PFSK-1 (cell line): ENCODE data around the gene FAM227B.

ENCODE experiments used
- FOXP2 ChIP-seq: optimal IDR thresholded peaks from 2 replicates; pipeline ENCODE3; 2011; ENCODE audit warnings: borderline replicate concordance, control low read depth, inconsistent platforms; ENCODE audit not compliant: insufficient read depth; ENCODE audit errors: extremely low read length, extremely low read depth
- POLR2AphosphoS5 ChIP-seq: IDR thresholded peaks from 2 replicates; pipeline ENCODE4 v1.6.1; 2012; ENCODE audit warnings: low read depth, mild to moderate bottlenecking, control low read depth, low read length, moderate library complexity
- SIN3A ChIP-seq: IDR thresholded peaks from 2 replicates; pipeline ENCODE4 v1.6.1; 2012; ENCODE audit warnings: mild to moderate bottlenecking, low read length, moderate library complexity, borderline replicate concordance; ENCODE audit not compliant: insufficient read depth
- TAF1 ChIP-seq: IDR thresholded peaks from 2 replicates; pipeline ENCODE4 v1.6.1; 2012; ENCODE audit warnings: low read length, control low read depth, borderline replicate concordance; ENCODE audit not compliant: insufficient read depth
- TF ChIP-seq, protein P1 (sequence below), 2 experiments: IDR thresholded peaks; 2 replicates each; pipeline versions ENCODE4 v1.6.1 to v1.8.0; 2011 to 2012; ENCODE audit warnings: low read depth in 2 of 2, low read length in 2 of 2, control low read depth in 1 of 2, inconsistent platforms in 1 of 2, mild to moderate bottlenecking in 1 of 2, moderate library complexity in 1 of 2; ENCODE audit not compliant: insufficient read depth in 1 of 2

Gene FAM227B

DNA sequence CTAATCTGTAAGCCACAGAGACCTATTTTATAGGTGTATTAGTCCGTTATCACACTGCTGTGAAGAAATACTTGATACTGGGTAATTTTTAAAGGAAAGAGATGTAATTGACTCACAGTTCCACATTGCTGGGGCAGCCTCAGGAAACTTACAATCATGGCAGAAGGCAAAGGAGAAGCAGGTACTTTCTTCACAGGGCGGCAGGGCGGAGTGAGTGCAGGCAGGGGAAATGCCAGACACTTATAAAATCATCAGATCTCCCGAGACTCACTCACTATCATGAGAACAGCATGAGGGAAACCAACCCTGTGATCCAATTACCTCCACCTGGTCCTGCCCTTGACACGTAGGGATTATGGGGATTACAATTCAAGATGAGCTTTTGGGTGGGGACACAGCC lies 341.9 kb downstream of the FAM227B start:
- TF ChIP-seq, protein P1, sequence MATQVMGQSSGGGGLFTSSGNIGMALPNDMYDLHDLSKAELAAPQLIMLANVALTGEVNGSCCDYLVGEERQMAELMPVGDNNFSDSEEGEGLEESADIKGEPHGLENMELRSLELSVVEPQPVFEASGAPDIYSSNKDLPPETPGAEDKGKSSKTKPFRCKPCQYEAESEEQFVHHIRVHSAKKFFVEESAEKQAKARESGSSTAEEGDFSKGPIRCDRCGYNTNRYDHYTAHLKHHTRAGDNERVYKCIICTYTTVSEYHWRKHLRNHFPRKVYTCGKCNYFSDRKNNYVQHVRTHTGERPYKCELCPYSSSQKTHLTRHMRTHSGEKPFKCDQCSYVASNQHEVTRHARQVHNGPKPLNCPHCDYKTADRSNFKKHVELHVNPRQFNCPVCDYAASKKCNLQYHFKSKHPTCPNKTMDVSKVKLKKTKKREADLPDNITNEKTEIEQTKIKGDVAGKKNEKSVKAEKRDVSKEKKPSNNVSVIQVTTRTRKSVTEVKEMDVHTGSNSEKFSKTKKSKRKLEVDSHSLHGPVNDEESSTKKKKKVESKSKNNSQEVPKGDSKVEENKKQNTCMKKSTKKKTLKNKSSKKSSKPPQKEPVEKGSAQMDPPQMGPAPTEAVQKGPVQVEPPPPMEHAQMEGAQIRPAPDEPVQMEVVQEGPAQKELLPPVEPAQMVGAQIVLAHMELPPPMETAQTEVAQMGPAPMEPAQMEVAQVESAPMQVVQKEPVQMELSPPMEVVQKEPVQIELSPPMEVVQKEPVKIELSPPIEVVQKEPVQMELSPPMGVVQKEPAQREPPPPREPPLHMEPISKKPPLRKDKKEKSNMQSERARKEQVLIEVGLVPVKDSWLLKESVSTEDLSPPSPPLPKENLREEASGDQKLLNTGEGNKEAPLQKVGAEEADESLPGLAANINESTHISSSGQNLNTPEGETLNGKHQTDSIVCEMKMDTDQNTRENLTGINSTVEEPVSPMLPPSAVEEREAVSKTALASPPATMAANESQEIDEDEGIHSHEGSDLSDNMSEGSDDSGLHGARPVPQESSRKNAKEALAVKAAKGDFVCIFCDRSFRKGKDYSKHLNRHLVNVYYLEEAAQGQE (IDR thresholded peaks at IDR 0.05; ENCODE audit: insufficient read depth in 1 of 2, low read depth in 2 of 2, low read length in 2 of 2) = no peak
- TF ChIP-seq SIN3A = no peak
- TF ChIP-seq TAF1 = no peak
- no peak for TF ChIP-seq FOXP2
- TF ChIP-seq POLR2AphosphoS5 = no peak
